ENCODE data around the gene ZNF337. TPM values are rescaled to one million over a fixed set of nuclear protein-coding genes. Genes with fewer than 3 reads are reported as not detected.
"Not testable (repeated sequence)": the region's sequence is repeated elsewhere in the genome, so short reads cannot be mapped to it uniquely, and the experiment has no call there.

ZNF337 gene
- total RNA-seq, 1 donor from 2014 or later, result 6.3 TPM

DNA sequence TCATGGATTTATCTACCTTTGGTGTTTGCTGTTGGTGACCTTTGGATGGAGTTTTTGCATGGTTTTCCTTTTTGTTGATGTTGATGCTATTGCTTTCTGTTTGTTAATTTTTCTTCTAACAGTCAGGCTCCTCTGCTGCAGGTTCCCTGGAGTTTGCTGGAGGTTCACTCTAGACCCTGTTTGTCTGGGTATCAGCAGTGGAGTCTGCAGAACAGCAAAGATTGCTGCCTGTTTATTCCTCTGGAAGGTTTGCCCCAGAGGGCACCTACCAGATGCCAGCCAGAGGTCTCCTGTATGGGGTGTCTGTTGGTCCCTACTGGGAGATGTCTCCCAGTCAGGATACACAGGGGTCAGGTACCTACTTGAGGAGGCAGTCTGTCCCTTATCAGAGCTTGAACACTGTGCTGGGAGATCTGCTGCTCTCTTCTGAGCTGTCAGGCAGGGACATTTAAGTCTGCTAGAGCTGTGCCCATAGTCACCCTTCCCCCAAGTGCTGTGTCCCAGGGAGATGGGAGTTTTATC is 9.2 kb upstream of the ZNF337 start:
- no peak for DNase-seq
- no peak overlapping the region for H3K27ac ChIP-seq (replicated peaks)
- TF ChIP-seq, protein P1, sequence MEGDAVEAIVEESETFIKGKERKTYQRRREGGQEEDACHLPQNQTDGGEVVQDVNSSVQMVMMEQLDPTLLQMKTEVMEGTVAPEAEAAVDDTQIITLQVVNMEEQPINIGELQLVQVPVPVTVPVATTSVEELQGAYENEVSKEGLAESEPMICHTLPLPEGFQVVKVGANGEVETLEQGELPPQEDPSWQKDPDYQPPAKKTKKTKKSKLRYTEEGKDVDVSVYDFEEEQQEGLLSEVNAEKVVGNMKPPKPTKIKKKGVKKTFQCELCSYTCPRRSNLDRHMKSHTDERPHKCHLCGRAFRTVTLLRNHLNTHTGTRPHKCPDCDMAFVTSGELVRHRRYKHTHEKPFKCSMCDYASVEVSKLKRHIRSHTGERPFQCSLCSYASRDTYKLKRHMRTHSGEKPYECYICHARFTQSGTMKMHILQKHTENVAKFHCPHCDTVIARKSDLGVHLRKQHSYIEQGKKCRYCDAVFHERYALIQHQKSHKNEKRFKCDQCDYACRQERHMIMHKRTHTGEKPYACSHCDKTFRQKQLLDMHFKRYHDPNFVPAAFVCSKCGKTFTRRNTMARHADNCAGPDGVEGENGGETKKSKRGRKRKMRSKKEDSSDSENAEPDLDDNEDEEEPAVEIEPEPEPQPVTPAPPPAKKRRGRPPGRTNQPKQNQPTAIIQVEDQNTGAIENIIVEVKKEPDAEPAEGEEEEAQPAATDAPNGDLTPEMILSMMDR (IDR thresholded peaks at IDR 0.05; ENCODE audit: borderline replicate concordance), result no peak
- no peak overlapping the region for H3K4me3 ChIP-seq
- H3K27me3 ChIP-seq (ENCODE audit: low read depth), result no peaks in the 10 kb centered on the region
- intact Hi-C loops (cut with micrococcal nuclease), result no loop called here
- peaks cover 21% of the 10 kb centered on the region for H3K9me3 ChIP-seq (replicated peaks)
- no peaks in the 10 kb centered on the region for H3K4me1 ChIP-seq
- peaks cover 6% of the 10 kb centered on the region for H3K36me3 ChIP-seq

DNA sequence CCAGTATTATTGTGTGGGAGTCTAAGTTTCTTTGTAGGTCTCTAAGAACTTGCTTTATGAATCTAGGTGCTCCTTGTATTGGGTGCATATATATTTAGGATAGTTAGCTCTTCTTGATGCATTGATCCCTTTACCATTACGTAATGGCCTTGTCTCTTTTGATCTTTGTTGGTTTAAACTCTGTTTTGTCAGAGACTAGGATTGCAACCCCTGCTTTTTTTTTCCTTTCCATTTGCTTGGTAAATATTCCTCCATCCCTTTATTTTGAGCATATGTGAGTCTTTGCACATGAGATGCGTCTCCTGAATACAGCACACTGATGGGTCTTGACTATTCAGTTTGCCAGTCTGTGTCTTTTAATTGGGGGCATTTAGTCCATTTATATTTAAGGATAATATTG is 7.7 kb upstream of the ZNF337 start:
- intact Hi-C loops (cut with micrococcal nuclease); DNase-seq; H3K4me1 ChIP-seq; H3K27me3 ChIP-seq (ENCODE audit: low read depth); H3K4me3 ChIP-seq; H3K27ac ChIP-seq (replicated peaks); H3K36me3 ChIP-seq: not testable (repeated sequence)
- H3K9me3 ChIP-seq (replicated peaks), result peaks cover 31% of the 10 kb centered on the region

DNA sequence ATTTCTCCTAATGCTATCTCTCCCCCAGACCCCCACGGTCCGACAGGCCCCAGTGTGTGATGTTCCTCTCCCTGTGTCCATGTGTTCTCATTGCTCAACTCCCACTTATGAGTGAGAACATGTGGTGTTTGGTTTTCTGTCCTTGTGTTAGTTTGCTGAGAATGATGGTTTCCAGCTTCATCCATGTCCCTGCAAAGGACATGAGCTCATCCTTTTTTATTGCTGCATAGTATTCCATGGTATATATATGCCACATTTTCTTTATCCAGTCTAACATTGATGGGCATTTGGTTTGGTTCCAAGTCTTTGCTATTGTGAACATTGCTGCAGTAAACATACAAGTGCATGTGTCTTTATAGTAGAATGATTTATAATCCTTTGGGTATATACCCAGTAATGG is 4.2 kb upstream of the ZNF337 start:
- Histone ChIP-seq H3K9me3 (replicated peaks) (peaks cover 27% of the 10 kb centered on the region), H3K4me1 (peaks cover 22% of the 10 kb centered on the region)
- H3K4me3 ChIP-seq; intact Hi-C loops (cut with micrococcal nuclease); H3K27me3 ChIP-seq (ENCODE audit: low read depth); DNase-seq; H3K27ac ChIP-seq (replicated peaks); H3K36me3 ChIP-seq: not testable (repeated sequence)

GRCh38 chr20:25699914-25700313 is 3.3 kb upstream of the ZNF337 start:
- no peak for DNase-seq
- TF ChIP-seq, protein P1 (IDR thresholded peaks at IDR 0.05; ENCODE audit: borderline replicate concordance), result no peak
- peaks cover 31% of the 10 kb centered on the region for H3K4me1 ChIP-seq
- H3K4me3 ChIP-seq, result no peak overlapping the region
- H3K9me3 ChIP-seq (replicated peaks), result peaks cover 27% of the 10 kb centered on the region
- intact Hi-C loops (cut with micrococcal nuclease), result loop anchor here (5.0 kb wide), 1 partner anchor 73 kb away; no protein-coding TSS in a partner anchor
- peaks cover 5% of the 10 kb centered on the region for H3K36me3 ChIP-seq
- H3K27ac ChIP-seq (replicated peaks), result no peak overlapping the region
- no peaks in the 10 kb centered on the region for H3K27me3 ChIP-seq (ENCODE audit: low read depth)

DNA sequence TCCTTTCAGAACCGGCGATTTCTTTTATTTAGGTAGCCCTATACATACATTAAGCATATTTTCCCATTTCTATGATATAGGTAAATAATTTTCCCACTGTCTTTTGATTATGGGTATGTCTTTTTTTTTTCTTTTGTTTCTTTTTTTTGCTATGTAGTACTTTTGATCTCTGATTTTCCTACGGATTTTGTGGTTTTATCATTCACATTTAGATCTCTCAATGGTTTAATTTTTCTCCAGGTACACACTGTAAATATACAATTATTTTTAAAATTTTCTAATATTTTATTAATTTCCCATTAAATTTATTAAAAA is 436 bp upstream of the ZNF337 start:
- Histone ChIP-seq H3K27me3 (ENCODE audit: low read depth) (no peaks in the 10 kb centered on the region), H3K9me3 (replicated peaks) (peaks cover 26% of the 10 kb centered on the region), H3K27ac (replicated peaks) (peak overlapping the region; percentile 95), H3K4me1 (peaks cover 31% of the 10 kb centered on the region), H3K4me3 (peak overlapping the region; percentile 89), H3K36me3 (peaks cover 5% of the 10 kb centered on the region)
- no peak for DNase-seq
- TF ChIP-seq, protein P1 (IDR thresholded peaks at IDR 0.05; ENCODE audit: borderline replicate concordance), result no peak
- intact Hi-C loops (cut with micrococcal nuclease), result loop anchor here (5.0 kb wide), 1 partner anchor 70 kb away; no protein-coding TSS in a partner anchor

- peaks cover 20% of the 10 kb centered on the region for H3K9me3 ChIP-seq (replicated peaks)
- intact Hi-C loops (cut with micrococcal nuclease), result loop anchor here (5.0 kb wide), 1 partner anchor 68 kb away; no protein-coding TSS in a partner anchor
- peak overlapping the region; percentile 95 for H3K27ac ChIP-seq (replicated peaks)
- H3K27me3 ChIP-seq (ENCODE audit: low read depth), result no peaks in the 10 kb centered on the region
- peaks cover 31% of the 10 kb centered on the region for H3K4me1 ChIP-seq
- TF ChIP-seq, protein P1 (IDR thresholded peaks at IDR 0.05; ENCODE audit: borderline replicate concordance), result no peak
- peaks cover 3% of the 10 kb centered on the region for H3K36me3 ChIP-seq
- peak overlapping the region; percentile 89 for H3K4me3 ChIP-seq
- no peak for DNase-seq
Measured at GRCh38 chr20:25695532-25696370, 902 bp downstream of the ZNF337 start.
